Measurements from ENCODE around the gene MPV17L2. TPM values are rescaled to one million over a fixed set of nuclear protein-coding genes. Genes with fewer than 3 reads are reported as not detected.

Gene MPV17L2
- total RNA-seq, 1 experiment from 2014 or later = 42.3 TPM

DNA sequence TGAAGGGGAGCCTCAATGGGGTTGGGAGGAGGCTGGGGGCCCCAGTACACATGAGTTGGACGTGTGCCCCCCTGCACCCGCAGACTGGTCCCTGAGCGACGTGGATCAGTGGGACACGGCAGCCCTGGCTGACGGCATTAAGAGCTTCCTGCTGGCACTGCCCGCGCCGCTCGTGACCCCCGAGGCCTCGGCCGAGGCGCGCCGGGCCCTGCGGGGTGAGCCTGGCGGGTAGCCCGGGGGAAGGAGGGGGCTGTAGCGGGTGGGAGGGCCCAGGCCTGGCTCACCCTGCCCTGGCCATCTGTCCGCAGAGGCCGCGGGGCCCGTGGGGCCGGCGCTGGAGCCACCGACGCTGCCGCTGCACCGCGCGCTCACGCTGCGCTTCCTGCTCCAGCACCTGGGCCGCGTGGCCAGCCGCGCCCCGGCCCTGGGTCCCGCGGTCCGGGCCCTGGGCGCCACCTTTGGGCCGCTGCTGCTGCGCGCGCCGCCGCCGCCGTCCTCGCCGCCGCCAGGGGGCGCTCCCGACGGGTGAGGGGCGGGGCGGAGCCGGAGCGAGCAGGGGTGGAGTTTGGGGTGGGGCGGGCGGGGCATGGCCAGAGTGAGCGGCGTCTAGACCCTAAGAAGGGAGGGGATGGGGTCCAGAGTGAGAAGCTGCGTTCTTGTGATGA is 31.9 kb upstream of the MPV17L2 start:
- peak; percentile 60 for DNase-seq (ENCODE audit: low spot score)

DNA sequence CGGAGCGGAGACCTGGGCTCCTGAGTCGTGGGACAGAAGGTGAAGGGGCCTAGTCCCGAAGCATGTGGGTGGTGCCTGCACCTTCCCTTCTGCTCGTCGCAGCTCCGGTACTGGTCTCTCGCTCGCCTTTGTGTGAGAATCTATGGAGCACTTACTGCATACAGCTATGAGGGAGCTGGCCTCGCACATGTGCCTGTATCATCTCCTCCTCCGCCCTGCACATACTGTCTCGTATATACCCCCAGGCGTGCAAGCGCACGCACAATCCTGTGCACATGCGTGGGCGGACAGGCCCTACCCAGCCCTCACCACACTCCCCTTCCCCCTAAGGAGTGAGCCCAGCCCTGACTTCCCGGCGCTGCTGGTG is 31.4 kb upstream of the MPV17L2 start:
- no peak for DNase-seq (ENCODE audit: low spot score)

DNA sequence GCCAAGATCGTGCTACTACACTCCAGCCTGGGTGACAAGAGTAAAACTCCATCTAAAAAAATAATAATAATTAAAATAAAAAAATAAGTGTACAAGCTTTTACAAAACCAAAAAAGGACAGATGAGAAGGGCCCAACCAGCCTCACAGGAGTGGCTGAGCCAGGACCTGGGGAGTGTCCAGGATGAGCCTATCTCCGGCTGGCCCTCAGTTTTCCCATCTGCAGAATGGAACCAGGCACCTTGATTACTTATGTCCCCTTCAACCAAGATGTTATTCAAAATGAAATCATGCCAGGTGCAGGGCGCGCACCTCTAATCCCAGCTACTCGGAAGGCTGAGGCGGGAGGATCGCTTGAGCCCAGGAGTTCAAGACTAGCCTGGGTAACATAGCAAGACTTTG is 28.9 kb upstream of the MPV17L2 start:
- DNase-seq (ENCODE audit: low spot score) = no peak

DNA sequence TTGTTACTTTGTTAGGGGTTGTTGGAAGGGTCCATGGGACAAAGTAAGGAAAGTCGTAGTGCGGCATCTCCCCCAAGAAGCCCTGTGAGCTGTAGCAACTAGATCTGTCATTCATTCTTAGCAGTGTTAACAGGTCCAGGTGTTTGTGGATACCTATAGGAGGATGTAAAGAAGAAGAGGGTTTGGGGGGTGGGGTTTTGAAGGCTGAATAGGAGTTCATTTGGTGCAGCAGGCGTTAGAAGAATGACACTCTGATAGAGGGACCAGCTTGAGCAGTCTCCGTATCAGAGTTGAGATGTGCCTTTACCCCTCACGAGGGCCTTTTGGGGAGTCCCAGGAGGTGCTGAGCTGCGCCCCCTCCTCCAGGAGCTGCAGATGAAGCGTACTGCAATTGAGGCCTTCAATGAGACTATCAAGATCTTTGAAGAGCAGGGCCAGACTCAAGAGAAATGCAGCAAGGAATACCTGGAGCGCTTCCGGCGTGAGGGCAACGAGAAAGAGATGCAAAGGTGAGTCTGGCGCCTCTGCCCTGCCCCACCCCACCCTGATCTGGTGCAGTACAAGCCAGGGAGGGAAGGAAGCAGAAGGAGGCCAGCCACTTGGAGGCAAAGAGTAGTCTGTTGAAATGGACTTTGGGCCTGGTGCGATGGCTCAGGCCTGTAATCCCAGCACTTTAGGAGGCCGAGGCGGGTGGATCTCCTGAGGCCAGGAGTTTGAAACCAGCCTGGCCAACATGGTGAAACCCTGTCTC is 27.0 kb upstream of the MPV17L2 start:
- no peak for DNase-seq (ENCODE audit: low spot score)

DNA sequence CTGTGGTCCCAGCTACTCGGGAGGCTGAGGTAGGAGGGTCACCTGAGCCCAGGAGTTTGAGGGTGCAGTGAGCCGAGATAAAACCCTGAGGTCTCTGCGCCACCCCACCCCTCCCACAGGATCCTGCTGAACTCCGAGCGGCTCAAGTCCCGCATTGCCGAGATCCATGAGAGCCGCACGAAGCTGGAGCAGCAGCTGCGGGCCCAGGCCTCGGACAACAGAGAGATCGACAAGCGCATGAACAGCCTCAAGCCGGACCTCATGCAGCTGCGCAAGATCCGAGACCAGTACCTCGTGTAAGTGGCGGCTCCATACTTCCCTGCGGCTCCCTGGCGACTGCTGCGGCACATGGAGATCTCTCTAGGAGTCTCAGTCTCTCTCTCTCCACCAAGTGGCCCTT is 26.0 kb upstream of the MPV17L2 start:
- no peak for DNase-seq (ENCODE audit: low spot score)

DNA sequence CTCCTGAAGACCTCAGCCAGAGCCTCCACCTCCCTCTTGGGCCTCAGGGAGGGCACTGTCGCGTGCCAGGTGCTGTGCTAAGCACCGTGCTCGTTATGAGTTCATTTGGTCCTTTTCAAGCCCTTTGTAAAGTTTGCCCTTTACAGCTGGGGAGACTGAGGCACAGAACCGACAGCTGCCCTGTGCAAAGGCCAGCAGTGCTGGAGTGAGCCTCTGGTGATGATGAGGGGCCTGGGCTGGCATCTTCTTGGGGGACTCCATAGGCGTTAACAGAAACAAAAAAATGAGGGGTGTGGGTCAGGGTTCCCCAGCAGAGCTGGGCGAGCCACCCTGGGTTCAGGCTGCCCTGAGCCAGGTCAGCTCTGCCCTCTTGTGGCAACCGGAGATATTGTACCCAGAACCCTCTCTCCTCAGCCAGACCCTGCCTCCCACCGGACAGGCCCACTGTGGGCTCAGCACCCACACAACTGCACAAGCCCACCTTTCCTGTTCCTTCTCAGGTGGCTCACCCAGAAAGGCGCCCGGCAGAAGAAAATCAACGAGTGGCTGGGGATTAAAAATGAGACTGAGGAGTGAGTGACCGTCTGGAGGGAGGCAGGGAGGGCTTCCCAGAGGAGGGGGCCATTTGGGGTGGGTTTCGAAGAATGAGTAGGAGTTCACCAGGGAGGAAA is 24.9 kb upstream of the MPV17L2 start:
- peak; percentile 45 for DNase-seq (ENCODE audit: low spot score)

DNA sequence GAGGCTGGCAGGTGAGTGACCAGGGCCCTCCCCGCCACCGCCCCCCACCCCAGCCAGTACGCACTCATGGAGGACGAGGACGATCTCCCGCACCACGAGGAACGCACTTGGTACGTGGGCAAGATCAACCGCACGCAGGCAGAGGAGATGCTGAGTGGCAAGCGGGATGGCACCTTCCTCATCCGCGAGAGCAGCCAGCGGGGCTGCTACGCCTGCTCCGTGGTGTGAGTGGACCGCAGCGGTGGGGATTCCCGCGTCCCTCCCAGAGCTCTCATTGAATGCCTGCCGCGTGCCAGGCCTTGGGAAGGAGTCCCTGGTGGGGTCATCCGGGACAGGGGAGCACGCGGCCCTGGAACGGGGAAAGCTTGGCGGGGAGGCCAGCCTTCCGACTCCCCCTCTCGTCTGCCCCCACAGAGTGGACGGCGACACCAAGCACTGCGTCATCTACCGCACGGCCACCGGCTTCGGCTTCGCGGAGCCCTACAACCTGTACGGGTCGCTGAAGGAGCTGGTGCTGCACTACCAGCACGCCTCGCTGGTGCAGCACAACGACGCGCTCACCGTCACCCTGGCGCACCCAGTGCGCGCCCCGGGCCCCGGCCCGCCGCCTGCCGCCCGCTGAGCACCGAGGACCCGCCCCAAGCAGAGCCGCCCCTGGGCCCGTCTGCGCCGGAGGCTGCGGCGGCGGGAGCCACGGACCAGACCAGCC is 24.2 kb upstream of the MPV17L2 start:
- DNase-seq (ENCODE audit: low spot score) = no peak

DNA sequence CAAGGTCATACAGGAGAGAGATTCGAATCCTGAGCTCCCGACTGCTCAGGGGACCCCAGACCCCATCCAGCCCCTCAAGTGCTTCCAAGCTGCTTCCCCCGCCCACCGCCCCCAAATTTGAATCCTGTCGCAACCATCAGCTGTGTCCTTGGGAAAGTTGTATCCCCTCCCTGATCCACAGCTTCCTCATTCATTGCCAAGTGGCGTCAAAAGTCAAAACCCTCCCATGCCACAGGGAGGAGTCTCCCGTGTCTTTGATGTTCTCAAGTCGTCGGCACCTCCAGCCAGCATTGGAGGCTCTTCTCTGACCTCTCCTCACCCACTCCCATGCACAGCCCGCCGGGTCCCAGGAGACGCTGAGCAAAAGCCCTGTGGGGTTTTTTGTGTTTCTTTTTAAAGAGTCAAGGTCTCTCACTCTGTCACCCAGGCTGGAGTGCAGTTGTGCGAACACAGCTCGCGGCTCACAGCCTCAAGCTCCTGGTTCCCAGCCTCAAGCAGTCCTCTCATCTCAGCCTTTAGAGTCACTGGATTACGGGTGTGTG is 22.2 kb upstream of the MPV17L2 start:
- no peak for DNase-seq (ENCODE audit: low spot score)

DNA sequence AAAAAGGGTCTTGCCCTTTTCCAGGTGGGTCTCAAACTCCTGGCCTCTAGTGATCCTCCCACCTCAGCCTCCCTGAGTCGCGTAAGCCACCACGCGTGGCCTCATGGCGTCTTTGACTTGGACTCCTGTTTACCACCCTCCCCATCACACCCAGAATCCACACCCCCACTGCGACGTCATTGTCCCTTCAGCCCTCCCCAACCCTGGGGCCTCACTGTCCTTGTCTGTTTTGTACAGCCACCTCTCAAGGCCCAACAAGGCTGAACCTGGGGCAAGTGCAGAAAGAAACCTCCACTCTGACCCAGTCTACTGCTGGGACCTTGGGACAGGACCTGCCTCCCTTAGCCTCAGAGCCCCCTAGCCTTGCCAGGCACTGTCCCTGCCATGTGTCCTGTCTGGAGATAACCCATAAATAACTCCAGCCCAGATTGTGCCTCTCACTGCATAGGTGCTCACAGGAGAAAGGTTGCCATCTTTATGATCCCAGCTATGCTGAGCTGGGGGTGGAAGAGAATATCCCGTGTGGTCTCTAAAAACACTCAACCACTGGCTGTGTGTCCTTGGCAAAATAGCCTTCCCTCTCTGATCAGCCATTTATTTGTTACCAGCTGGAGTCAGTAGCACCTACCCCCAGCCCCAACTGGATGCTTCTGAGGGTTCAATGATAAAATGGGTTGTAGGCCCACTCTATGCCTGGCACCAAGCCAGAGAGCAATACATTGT is 21.3 kb upstream of the MPV17L2 start:
- no peak for DNase-seq (ENCODE audit: low spot score)

DNA sequence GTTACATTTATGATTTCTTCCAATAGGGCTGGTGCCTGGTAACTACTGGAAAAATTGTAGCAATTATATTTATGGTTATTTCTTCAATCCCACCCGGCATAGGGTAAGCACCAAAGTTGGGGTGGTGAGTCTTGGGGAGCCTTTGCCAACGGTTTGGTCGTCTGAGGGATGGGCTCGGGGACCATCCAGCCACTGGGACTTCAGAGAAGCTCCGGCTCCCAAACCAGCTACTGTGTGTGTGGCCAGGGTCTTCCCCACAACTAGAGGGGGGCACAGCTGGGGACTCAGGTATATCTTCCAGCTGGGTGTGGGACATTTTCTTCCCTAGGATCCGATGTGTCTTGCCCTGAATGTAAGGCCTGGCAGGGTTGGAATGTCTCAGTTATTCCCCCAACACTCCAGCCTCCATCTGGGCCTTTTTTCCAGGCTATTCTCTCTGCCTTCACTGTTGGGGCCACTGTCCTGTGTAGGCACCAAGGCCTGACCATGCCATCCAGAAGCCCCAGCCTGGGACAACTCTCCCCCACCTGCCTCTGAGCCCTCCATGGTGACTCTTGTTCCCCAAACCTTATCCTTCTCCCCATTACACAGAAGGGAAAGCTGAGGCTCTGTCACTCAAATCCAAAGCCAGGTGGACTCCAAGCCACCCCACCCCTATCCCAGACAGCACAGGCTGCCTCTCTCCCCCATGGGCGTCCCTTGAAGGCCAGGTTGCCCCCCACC is 20.5 kb upstream of the MPV17L2 start:
- DNase-seq (ENCODE audit: low spot score) = no peak

DNA sequence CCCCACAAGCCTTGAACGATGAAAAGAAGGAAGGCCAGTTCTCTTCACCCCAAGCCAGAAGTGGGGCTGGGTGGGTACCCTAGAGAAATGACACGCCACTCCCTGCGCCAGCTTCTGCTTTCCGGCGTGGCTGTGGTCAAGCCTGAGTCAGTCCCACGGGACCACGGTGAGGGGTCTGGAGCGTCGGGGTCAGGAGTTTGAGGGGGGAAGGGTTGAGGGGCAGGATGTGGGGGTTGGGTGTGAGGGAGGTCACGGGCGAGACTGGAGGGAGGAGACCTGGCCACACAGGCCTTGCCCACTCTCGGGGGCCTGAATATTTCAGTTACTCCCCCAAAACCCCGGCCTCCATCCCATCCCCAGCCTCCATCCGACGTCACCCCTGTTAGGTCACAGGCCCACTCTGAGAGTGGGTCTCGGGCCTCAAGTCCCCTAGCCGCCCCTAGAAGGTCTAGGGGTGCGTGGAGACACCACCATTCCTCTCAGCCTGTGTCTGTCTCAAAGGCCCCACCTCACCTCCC is 19.9 kb upstream of the MPV17L2 start:
- DNase-seq (ENCODE audit: low spot score) = no peak

DNA sequence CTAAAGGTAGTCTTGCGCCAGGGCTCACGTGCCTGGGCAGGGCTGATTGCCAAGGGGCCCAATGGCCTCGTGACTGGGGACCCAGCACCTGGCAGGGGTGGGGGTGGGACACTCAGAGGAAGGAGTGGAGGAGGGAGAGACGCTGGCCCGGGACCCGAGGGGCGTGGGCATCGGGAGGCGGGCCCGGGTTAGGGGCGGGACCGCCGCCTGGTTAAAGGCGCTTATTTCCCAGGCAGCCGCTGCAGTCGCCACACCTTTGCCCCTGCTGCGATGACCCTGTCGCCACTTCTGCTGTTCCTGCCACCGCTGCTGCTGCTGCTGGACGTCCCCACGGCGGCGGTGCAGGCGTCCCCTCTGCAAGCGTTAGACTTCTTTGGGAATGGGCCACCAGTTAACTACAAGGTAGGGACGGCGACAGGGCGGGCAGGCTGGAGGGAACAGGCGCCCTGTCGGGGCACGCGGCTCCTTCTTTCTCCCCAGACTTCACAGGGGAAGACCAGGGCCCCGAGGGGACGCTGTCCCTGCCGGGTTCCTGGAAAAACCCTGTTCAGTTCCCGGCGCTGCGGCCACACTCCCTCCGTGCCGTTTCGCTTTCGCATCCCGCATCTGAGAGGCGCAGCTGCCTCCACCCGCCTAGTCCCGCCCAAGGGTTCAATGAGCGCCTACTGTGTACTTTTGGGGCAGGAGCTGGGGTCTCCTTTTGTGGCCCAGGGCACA is 19.3 kb upstream of the MPV17L2 start, which contains the start of gene IFI30:
IFI30 (plus strand) TSS at position 242 of the 717 bp plus-strand sequence; CDS start at position 271, 29 bp downstream.
- no peak for DNase-seq (ENCODE audit: low spot score)

DNA sequence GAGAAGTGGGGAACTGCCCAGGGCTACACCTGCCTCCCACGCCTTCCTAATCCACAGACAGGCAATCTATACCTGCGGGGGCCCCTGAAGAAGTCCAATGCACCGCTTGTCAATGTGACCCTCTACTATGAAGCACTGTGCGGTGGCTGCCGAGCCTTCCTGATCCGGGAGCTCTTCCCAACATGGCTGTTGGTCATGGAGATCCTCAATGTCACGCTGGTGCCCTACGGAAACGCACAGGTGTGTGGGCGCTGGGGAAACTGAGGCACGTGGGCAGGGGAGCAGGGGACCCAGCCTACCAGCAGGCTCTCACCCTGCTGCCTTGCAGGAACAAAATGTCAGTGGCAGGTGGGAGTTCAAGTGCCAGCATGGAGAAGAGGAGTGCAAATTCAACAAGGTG is 18.0 kb upstream of the MPV17L2 start:
- no peak for DNase-seq (ENCODE audit: low spot score)

DNA sequence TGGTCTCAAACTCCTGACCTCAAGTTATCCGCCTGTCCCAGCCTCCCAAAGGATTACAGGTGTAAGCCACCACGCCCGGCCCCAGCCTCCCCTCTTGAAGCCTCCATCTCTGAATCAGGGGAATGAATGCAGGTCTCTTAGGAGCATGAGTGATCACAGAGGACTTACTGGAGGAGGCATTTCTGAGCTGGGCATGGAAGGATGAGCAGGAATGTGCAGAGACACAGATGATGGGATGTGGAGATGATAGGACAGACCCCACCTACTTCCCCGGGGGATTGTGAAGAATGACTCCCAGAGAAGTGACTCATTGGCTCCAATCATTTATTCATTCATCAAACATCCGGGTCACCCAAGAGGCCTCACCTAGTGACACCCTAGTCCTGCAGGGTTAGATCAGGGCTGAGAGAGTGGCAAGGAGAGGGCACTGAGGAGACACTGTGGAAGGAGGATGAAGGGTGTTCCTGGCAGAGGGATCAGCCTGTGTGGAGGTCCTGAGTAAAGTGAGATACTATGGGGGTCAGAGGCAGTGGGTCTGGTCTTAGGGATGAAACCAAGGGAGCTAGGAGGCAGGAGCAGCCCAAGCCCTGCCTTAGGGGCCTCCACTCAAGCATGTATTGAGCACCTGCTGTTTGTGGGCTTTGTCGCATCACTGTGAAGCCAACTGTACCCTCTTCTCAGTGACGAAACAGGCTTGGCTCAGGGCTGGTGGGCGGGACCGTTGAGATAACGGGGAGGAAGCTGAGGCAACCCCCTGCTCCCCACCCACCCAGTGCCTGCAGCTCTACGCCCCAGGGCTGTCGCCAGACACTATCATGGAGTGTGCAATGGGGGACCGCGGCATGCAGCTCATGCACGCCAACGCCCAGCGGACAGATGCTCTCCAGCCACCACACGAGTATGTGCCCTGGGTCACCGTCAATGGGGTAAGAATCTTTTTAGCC is 16.4 kb upstream of the MPV17L2 start:
- no peak for DNase-seq (ENCODE audit: low spot score)

DNA sequence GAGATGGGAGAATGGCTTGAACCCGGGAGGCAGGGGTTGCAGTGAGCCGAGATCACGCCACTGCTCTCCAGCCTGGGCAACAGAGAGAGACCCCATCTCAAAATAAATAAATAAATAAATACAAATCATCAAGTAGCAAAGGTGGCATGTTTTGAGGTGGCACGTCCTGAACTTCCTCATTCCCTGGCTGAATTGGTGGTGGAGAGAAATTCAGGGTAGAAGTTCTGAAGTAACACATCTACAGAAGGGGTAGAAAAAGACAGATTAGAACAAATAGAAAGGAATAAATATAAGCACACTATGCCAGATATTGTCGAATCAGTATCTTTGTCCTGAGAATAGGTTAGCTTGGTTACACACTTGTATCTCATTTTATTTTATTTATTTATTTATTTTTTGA is 13.1 kb upstream of the MPV17L2 start:
- DNase-seq (ENCODE audit: low spot score) = no peak

DNA sequence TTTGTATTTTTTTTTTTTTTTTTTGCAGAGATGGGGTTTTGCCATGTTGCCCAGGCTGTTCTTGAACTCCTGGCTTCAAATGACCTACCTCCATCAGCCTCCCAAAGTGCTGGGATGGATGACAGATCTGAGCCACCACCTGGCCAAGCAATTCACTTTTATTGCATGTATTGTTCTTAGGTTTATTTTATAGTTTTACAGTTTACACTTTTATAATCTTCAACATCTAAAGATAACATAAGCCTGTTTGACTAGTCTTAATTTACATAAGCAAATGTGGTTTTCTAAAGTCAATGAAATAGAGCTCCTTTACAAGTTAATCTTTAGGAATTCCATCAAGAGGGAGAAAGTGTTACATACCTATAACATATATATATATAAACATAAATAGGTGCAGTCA is 9.5 kb upstream of the MPV17L2 start:
- no peak for DNase-seq (ENCODE audit: low spot score)

DNA sequence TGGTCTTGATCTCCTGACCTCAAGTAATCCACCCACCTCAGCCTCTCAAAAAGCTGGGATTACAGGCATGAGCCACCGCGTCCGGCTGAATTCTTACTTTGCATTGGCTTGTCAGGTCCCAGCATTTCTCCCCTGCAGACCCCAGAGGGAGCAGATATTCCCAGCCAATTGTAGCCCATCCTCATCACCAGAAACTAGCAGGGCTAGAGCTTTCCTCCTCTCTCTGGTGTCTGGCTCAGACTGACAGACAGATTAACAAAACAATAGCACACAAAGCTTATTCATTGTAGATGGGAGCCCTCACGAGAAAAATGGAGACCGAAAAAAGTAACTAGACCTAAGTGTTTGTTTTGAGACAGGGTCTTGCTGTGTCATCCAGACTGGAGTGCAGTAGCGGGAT is 7.5 kb upstream of the MPV17L2 start:
- DNase-seq (ENCODE audit: low spot score) = no peak

DNA sequence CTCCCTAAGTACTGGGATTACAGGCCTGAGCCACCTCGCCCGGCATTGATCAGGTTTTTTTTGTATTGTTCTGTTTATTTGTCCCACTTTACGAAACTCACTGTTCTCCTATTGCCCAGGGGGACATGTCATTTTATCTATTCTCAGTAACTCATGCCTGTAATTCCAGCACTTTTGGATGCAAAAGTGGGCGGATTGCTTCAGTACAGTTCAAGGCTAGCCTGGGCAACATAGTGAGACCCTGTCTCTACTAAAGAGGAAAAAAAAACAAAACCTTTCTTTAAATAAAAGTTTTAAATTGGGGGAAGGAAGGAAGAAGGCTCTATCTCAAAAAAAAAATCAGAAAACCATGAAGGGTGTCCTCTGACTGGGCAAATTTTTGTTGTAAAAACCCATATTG is 2.7 kb upstream of the MPV17L2 start:
- DNase-seq (ENCODE audit: low spot score) = no peak

All from HT-29 (cell line).